Astrocyte (in vitro differentiated cells and primary cell): ENCODE results near the gene SRCIN1. TPM values are rescaled to one million over a fixed set of nuclear protein-coding genes. Genes with fewer than 3 reads are reported as not detected.

Experiments
- DNase-seq: peaks from one replicate; pipeline ENCODE4 v3.0.0-alpha.2; 2010; ENCODE audit warnings: low read depth
- FAIRE-seq: peaks from 2 replicates; lab custom pipeline; 2011; peaks lifted over from hg19 to GRCh38; lab: Jason Lieb, UNC
- H2AFZ ChIP-seq: 2 replicates; pipeline ENCODE4 v1.6.0; 2012; ENCODE audit warnings: low read depth, low read length, inconsistent platforms
- H3K27ac ChIP-seq: 2 replicates; pipeline ENCODE4 v1.5.1; 2011; ENCODE audit warnings: low read depth, low read length, inconsistent platforms
- H3K27me3 ChIP-seq: 2 replicates; pipeline ENCODE4 v1.6.0; 2011; ENCODE audit warnings: low read length, inconsistent platforms; ENCODE audit not compliant: insufficient read depth
- H3K36me3 ChIP-seq: 2 replicates; pipeline ENCODE4 v1.5.1; 2011; ENCODE audit warnings: low read length, inconsistent platforms; ENCODE audit not compliant: insufficient read depth
- H3K4me1 ChIP-seq: 2 replicates; pipeline ENCODE4 v1.5.1; 2011; ENCODE audit warnings: low read length, inconsistent platforms; ENCODE audit not compliant: insufficient read depth
- H3K4me2 ChIP-seq: 2 replicates; pipeline ENCODE4 v1.6.0; 2012; ENCODE audit warnings: low read length, inconsistent platforms
- H3K4me3 ChIP-seq: 2 replicates; pipeline ENCODE4 v1.5.1; 2011; ENCODE audit warnings: low read depth, mild to moderate bottlenecking, low read length, inconsistent platforms; ENCODE audit not compliant: insufficient read depth
- H3K79me2 ChIP-seq: 2 replicates; pipeline ENCODE4 v1.6.0; 2012; ENCODE audit warnings: mild to moderate bottlenecking, low read length, inconsistent platforms; ENCODE audit not compliant: insufficient read depth
- H3K9ac ChIP-seq: 2 replicates; pipeline ENCODE4 v1.6.0; 2012; ENCODE audit warnings: mild to moderate bottlenecking, low read length, inconsistent platforms
- H3K9me3 ChIP-seq: 2 replicates; pipeline ENCODE4 v1.5.1; 2012; ENCODE audit warnings: low read depth, mild to moderate bottlenecking, low read length, inconsistent platforms; ENCODE audit not compliant: insufficient read depth
- H4K20me1 ChIP-seq: 2 replicates; pipeline ENCODE4 v1.6.0; 2012; ENCODE audit warnings: low read length, inconsistent platforms; ENCODE audit not compliant: insufficient read depth
- H3K27ac Mint-ChIP-seq: one replicate; pipeline ENCODE4 v1.8.0; 2021; ENCODE audit warnings: mild to moderate bottlenecking, mixed read lengths; ENCODE audit not compliant: unreplicated experiment
- H3K27me3 Mint-ChIP-seq: one replicate; pipeline ENCODE4 v1.8.0; 2021; ENCODE audit warnings: low read depth, mixed read lengths; ENCODE audit not compliant: unreplicated experiment
- H3K36me3 Mint-ChIP-seq: one replicate; pipeline ENCODE4 v1.8.0; 2021; ENCODE audit warnings: low read depth, mixed read lengths; ENCODE audit not compliant: unreplicated experiment
- H3K4me1 Mint-ChIP-seq: one replicate; pipeline ENCODE4 v1.8.0; 2021; ENCODE audit warnings: low read depth, mixed read lengths; ENCODE audit not compliant: unreplicated experiment
- H3K4me3 Mint-ChIP-seq: one replicate; pipeline ENCODE4 v1.8.0; 2021; ENCODE audit warnings: mild to moderate bottlenecking, moderate library complexity, mixed read lengths; ENCODE audit not compliant: unreplicated experiment
- H3K9me3 Mint-ChIP-seq: one replicate; pipeline ENCODE4 v1.8.0; 2021; ENCODE audit warnings: mild to moderate bottlenecking, mixed read lengths; ENCODE audit not compliant: unreplicated experiment
- CTCF ChIP-seq: IDR thresholded peaks from 2 replicates; pipeline ENCODE4 v1.5.1; 2011; ENCODE audit warnings: low read depth, mild to moderate bottlenecking, inconsistent platforms, low read length, moderate library complexity; ENCODE audit not compliant: insufficient read depth
- EZH2 ChIP-seq: IDR thresholded peaks from 2 replicates; pipeline ENCODE4 v1.6.1; 2012; ENCODE audit warnings: mild to moderate bottlenecking, low read length, inconsistent platforms; ENCODE audit not compliant: insufficient read depth
- total RNA-seq: library from RNA; stranded (reverse); gene quantifications from 2 replicates; pipeline ENCODE4 v1.2.1, GENCODE V29; 2021

The SRCIN1 gene
- total RNA-seq, 1 donor from 2014 or later = 1.5 TPM

GRCh38 chr17:38637951-38638350 is 32.2 kb upstream of the SRCIN1 start:
- Histone ChIP-seq H3K9ac (no peak overlapping the region), H3K4me1 (no peaks in the 10 kb centered on the region), H3K9me3 (no peaks in the 10 kb centered on the region), H3K4me2 (no peak overlapping the region), H3K27ac (no peak overlapping the region), H2AFZ (no peak overlapping the region), H3K36me3 (no peaks in the 10 kb centered on the region), H3K79me2 (no peaks in the 10 kb centered on the region), H3K27me3 (no peaks in the 10 kb centered on the region), H3K4me3 (no peak overlapping the region), H4K20me1 (no peaks in the 10 kb centered on the region)
- no peaks in the 10 kb centered on the region for H3K36me3 Mint-ChIP-seq
- DNase-seq (no peak), FAIRE-seq (no peak)
- no peaks in the 10 kb centered on the region for H3K4me1 Mint-ChIP-seq
- H3K27me3 Mint-ChIP-seq = peaks cover 6% of the 10 kb centered on the region
- H3K4me3 Mint-ChIP-seq = no peak overlapping the region
- no peak for TF ChIP-seq EZH2
- TF ChIP-seq CTCF = no peak
- no peaks in the 10 kb centered on the region for H3K9me3 Mint-ChIP-seq
- no peak overlapping the region for H3K27ac Mint-ChIP-seq

GRCh38 chr17:38636054-38636453 is 30.3 kb upstream of the SRCIN1 start:
- no peaks in the 10 kb centered on the region for H3K79me2 ChIP-seq
- H2AFZ ChIP-seq = no peak overlapping the region
- H3K4me2 ChIP-seq = no peak overlapping the region
- FAIRE-seq = no peak
- H3K4me1 Mint-ChIP-seq = no peaks in the 10 kb centered on the region
- no peak overlapping the region for H3K9ac ChIP-seq
- H3K27ac ChIP-seq = no peak overlapping the region
- no peaks in the 10 kb centered on the region for H3K36me3 ChIP-seq
- no peaks in the 10 kb centered on the region for H3K36me3 Mint-ChIP-seq
- no peaks in the 10 kb centered on the region for H3K27me3 ChIP-seq
- H3K9me3 Mint-ChIP-seq = no peaks in the 10 kb centered on the region
- no peak overlapping the region for H3K4me3 ChIP-seq
- TF ChIP-seq CTCF (no peak), EZH2 (no peak)
- H4K20me1 ChIP-seq = no peaks in the 10 kb centered on the region
- no peaks in the 10 kb centered on the region for H3K4me1 ChIP-seq
- no peak overlapping the region for H3K4me3 Mint-ChIP-seq
- H3K27me3 Mint-ChIP-seq = peaks cover 5% of the 10 kb centered on the region
- peak overlapping the region; percentile 62 for H3K27ac Mint-ChIP-seq
- H3K9me3 ChIP-seq = no peaks in the 10 kb centered on the region
- no peak for DNase-seq

GRCh38 chr17:38632334-38632733 is 26.6 kb upstream of the SRCIN1 start:
- no peak for DNase-seq

More at GRCh38 chr17:38632334-38632733, 26.6 kb upstream of the SRCIN1 start:
- H3K27me3 ChIP-seq = peaks cover 6% of the 10 kb centered on the region
- no peak for FAIRE-seq
- no peak for TF ChIP-seq EZH2
- TF ChIP-seq CTCF = no peak
- no peak overlapping the region for H3K9ac ChIP-seq
- Mint-ChIP-seq H3K36me3 (no peaks in the 10 kb centered on the region), H3K9me3 (no peaks in the 10 kb centered on the region), H3K4me1 (no peaks in the 10 kb centered on the region), H3K27ac (no peak overlapping the region), H3K27me3 (peaks cover 5% of the 10 kb centered on the region), H3K4me3 (no peak overlapping the region)
- no peaks in the 10 kb centered on the region for H3K9me3 ChIP-seq
- no peak overlapping the region for H3K4me3 ChIP-seq
- H3K27ac ChIP-seq = no peak overlapping the region
- no peaks in the 10 kb centered on the region for H4K20me1 ChIP-seq
- no peaks in the 10 kb centered on the region for H3K36me3 ChIP-seq
- no peaks in the 10 kb centered on the region for H3K79me2 ChIP-seq
- no peak overlapping the region for H3K4me2 ChIP-seq
- no peaks in the 10 kb centered on the region for H3K4me1 ChIP-seq
- H2AFZ ChIP-seq = no peak overlapping the region
